Upper lobe of right lung (tissue), 1 donor: ENCODE measurements around the gene TRHDE. TPM values are rescaled to one million over a fixed set of nuclear protein-coding genes. Genes with fewer than 3 reads are reported as not detected.

Source experiments
- ATAC-seq: fragments of 200-7000 bp; cut with Tn5 transposase; one replicate; pipeline ENCODE4 v1.9.1; 2020; ENCODE audit warnings: mild to moderate bottlenecking, moderate library complexity
- DNase-seq: peaks from one replicate; pipeline ENCODE4 v3.0.0-alpha.2; 2020
- H3K27ac ChIP-seq: fragments of 200-600 bp; one replicate; pipeline ENCODE4 v1.8.0; 2022
- H3K27me3 ChIP-seq: fragments of 200-600 bp; one replicate; pipeline ENCODE4 v1.8.0; 2022; ENCODE audit warnings: mild to moderate bottlenecking
- H3K36me3 ChIP-seq: fragments of 200-600 bp; one replicate; pipeline ENCODE4 v1.8.0; 2022
- H3K4me1 ChIP-seq: fragments of 200-600 bp; one replicate; pipeline ENCODE4 v1.8.0; 2022
- H3K4me3 ChIP-seq: fragments of 200-600 bp; one replicate; pipeline ENCODE4 v1.8.0; 2022; ENCODE audit warnings: mild to moderate bottlenecking
- H3K9me3 ChIP-seq: fragments of 200-600 bp; one replicate; pipeline ENCODE4 v1.8.0; 2022
- intact Hi-C: fragments of 100-400 bp; cut with DNase I; formaldehyde crosslinking; loops from one replicate; pipeline ENCODE4 v1.11.0; 2022
- total RNA-seq: library from RNA; stranded (reverse); fragmentation: NEBNext Ultra II Directional; extraction: Animal tissue kit (Norgen Biotek cat#: 25700); gene quantifications from one replicate; pipeline ENCODE4 v1.2.1, GENCODE V29; 2021
- TF ChIP-seq, protein P1 (sequence below): fragments of 200-600 bp; IDR thresholded peaks from one replicate; pipeline ENCODE4 v1.8.0; 2022; ENCODE audit warnings: antibody characterized with exemption
- donor health status: DM: no; HTN: yes; CAD: no; lungs with severe emphysema.

TRHDE gene
- total RNA-seq, 1 donor from 2014 or later, result 7.3 TPM

DNA sequence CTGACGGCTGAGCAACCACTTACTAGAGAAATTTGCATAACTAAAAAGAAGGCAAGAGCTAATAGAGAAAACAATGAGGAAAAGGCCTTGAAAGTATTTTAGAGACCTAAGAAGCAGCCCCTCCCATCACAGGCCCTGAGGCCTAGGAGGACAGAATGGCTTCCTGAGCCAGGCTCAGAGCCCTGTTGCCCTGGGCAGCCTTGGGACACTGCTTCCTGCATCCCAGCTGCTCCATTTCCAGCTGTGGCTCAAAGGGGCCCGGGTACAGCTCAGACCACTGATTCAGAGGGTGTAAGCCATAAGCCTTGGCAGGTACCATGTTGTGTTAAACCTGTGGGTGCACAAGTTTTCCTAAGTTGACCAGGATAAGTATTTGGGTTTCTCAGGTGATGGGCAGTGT, 181.4 kb downstream of the TRHDE start:
- no peaks in the 10 kb centered on the region for H3K27me3 ChIP-seq
- H3K4me3 ChIP-seq, result no peak overlapping the region
- H3K36me3 ChIP-seq, result no peaks in the 10 kb centered on the region
- H3K9me3 ChIP-seq, result no peaks in the 10 kb centered on the region
- DNase-seq (no peak), ATAC-seq (no peak)
- TF ChIP-seq, protein P1, sequence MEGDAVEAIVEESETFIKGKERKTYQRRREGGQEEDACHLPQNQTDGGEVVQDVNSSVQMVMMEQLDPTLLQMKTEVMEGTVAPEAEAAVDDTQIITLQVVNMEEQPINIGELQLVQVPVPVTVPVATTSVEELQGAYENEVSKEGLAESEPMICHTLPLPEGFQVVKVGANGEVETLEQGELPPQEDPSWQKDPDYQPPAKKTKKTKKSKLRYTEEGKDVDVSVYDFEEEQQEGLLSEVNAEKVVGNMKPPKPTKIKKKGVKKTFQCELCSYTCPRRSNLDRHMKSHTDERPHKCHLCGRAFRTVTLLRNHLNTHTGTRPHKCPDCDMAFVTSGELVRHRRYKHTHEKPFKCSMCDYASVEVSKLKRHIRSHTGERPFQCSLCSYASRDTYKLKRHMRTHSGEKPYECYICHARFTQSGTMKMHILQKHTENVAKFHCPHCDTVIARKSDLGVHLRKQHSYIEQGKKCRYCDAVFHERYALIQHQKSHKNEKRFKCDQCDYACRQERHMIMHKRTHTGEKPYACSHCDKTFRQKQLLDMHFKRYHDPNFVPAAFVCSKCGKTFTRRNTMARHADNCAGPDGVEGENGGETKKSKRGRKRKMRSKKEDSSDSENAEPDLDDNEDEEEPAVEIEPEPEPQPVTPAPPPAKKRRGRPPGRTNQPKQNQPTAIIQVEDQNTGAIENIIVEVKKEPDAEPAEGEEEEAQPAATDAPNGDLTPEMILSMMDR, result no peak
- no peaks in the 10 kb centered on the region for H3K4me1 ChIP-seq
- H3K27ac ChIP-seq, result no peak overlapping the region
- intact Hi-C loops, result no loop called here

DNA sequence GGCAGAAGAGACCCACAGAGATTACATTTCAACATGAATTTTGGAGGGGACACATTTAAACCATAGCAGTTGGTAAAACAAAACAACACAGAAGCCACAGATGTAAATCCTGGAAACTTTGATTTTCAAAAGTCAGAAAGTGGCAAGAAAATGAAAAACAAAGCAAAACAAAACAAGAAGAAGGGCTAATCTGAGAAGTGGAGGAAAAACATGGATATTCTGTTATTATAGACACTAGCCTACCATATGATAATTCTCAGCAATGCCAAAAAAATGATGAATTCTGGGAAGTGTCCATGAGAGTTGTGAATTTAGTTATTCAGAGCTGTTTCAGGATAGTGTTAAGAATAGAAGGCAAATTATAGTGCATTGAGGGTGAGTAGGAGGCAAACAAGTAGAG, 192.3 kb downstream of the TRHDE start:
- ATAC-seq (no peak), DNase-seq (no peak)
- TF ChIP-seq, protein P1, result no peak
- Histone ChIP-seq H3K9me3 (no peaks in the 10 kb centered on the region), H3K27me3 (no peaks in the 10 kb centered on the region), H3K4me1 (no peaks in the 10 kb centered on the region), H3K27ac (no peak overlapping the region), H3K36me3 (no peaks in the 10 kb centered on the region), H3K4me3 (no peak overlapping the region)
- intact Hi-C loops, result no loop called here

DNA sequence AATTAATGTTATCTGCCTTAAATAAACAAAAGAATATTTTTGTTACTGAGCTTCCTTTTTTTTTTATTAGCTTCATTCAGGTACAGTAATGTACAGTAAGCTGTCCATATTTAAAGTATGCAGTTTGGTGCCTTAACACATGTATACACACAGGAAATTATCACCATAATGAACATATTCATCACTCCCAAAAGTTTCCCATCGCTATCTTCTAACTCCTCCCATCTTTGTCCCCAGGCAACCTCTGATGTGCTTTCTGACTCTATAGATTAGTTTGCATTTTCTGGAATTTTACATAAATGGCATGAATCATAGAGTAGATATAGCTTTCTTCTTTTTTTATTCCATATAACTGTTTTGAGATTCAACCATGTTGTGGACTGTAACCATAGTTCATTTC, 193.0 kb downstream of the TRHDE start:
- Histone ChIP-seq H3K4me1 (no peaks in the 10 kb centered on the region), H3K4me3 (no peak overlapping the region), H3K27me3 (no peaks in the 10 kb centered on the region), H3K9me3 (no peaks in the 10 kb centered on the region), H3K36me3 (no peaks in the 10 kb centered on the region), H3K27ac (no peak overlapping the region)
- intact Hi-C loops, result no loop called here
- DNase-seq (no peak), ATAC-seq (no peak)
- TF ChIP-seq, protein P1, result no peak

DNA sequence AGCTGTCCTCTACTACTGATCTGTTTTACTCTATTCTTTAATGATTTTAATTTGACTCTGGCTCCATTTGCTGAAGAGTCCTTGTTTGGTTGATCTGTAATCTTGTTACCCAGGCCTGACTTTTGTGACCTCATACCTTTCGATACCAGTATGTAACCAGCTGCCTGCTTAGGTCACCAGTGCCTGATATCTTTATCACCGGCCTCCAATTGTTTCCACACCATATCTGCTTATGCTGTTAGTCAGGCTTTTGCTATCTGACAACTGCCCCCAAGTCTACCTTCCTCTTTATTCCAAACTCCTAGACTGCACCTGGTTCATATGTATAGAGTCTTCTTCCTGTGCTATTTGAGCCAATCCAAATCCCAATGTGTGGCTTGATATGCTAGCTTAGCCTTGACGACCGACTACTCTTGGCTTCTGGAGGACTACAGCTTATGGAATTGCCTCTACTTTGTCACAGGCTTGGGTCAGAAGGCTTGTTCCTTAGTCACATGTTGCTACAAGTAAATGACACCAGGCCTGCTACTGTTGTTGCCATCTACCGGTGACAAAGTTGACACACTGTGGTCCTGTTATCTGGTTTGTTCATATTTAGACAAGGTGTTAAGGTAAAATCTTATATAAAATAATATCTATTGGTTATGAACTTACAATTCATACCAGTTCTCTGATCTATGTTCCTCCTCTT, 193.9 kb downstream of the TRHDE start:
- Histone ChIP-seq H3K4me3 (no peak overlapping the region), H3K36me3 (no peaks in the 10 kb centered on the region), H3K4me1 (no peaks in the 10 kb centered on the region), H3K27me3 (no peaks in the 10 kb centered on the region), H3K9me3 (no peaks in the 10 kb centered on the region), H3K27ac (no peak overlapping the region)
- no peak for DNase-seq
- no peak for ATAC-seq
- intact Hi-C loops, result no loop called here
- TF ChIP-seq, protein P1, result no peak

- TF ChIP-seq, protein P1, result no peak
- no peak overlapping the region for H3K27ac ChIP-seq
- H3K36me3 ChIP-seq, result no peaks in the 10 kb centered on the region
- DNase-seq, result no peak
- H3K27me3 ChIP-seq, result no peaks in the 10 kb centered on the region
- no peaks in the 10 kb centered on the region for H3K4me1 ChIP-seq
- H3K9me3 ChIP-seq, result no peaks in the 10 kb centered on the region
- no peak for ATAC-seq
- intact Hi-C loops, result no loop called here
- no peak overlapping the region for H3K4me3 ChIP-seq
These were observed 195.8 kb downstream of the TRHDE start for GRCh38 chr12:72467985-72468384.

- no peaks in the 10 kb centered on the region for H3K27me3 ChIP-seq
- DNase-seq (no peak), ATAC-seq (no peak)
- H3K4me1 ChIP-seq, result no peaks in the 10 kb centered on the region
- no peaks in the 10 kb centered on the region for H3K36me3 ChIP-seq
- intact Hi-C loops, result no loop called here
- no peaks in the 10 kb centered on the region for H3K9me3 ChIP-seq
- H3K4me3 ChIP-seq, result no peak overlapping the region
- no peak overlapping the region for H3K27ac ChIP-seq
- TF ChIP-seq, protein P1, result no peak
These were observed 196.3 kb downstream of the TRHDE start for GRCh38 chr12:72468505-72468904.
